ENCODE data around the gene SAFB2. TPM values are rescaled to one million over a fixed set of nuclear protein-coding genes. Genes with fewer than 3 reads are reported as not detected.

SAFB2 gene
- total and polyA plus RNA-seq, 2 donors (not counting 1 experiment from before 2014, with no cell fraction given), result 76.5 to 242 TPM

DNA sequence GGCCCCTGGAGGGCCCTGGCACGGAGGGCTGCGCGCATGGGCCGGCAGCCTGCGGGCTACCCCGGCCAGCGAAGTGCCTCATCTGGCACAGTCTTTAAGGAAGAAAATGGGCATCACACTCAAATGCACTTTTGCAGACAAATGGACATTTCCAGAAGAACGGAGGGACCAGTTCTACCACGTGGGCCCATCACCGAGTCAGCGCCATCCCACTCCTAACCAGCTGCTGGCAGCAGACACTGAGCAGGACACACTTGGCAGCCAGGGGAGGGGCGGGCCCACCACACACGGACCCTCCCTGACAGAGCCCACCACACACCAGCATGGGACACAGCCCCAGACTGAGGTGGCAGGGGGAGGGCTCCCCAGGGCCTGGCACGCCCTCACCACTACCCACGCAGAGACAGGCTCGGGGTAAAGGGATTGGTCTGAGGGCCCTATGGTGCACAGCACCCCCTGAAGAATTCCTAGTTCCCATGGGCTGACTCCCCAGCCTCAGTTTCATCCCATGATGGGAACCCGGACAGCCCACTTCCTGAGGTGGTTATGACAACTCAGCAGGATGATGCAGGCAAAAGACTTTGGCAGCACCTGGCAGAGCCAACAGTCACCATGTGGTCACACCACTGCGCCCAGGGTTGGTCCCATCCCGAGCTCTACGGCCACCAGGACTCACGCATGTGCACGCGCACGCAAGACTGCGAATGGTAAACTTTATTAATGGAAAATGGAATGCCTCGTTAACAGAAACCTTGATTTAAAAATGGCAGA, 36.1 kb downstream of the SAFB2 start:
- no peaks in the 10 kb centered on the region for H3K9me3 ChIP-seq (ENCODE audit: control extremely low read depth in 1 of 3, control insufficient read depth in 2 of 3, insufficient read depth in 1 of 3, low read length in 2 of 3)
- no peak overlapping the region for H3K27ac Mint-ChIP-seq
- no peak for ATAC-seq (ENCODE audit: low read depth)
- H4K20me1 ChIP-seq (ENCODE audit: control insufficient read depth, insufficient read depth, low read length, poor library complexity, severe bottlenecking), result peaks cover 59% of the 10 kb centered on the region
- H3K4me2 ChIP-seq (replicated peaks; ENCODE audit: low read depth, low read length, poor library complexity, severe bottlenecking), result peak overlapping the region; percentile 34
- H3K79me2 ChIP-seq (ENCODE audit: control insufficient read depth, insufficient read depth, low read length), result peaks cover 8% of the 10 kb centered on the region
- H3K4me1 ChIP-seq (ENCODE audit: control insufficient read depth in 2 of 2, insufficient read depth in 2 of 2, low read length in 2 of 2), result peaks cover 10 to 13% of the 10 kb centered on the region in 2 donors
- H3K27me3 ChIP-seq (replicated peaks in 1 of 4; ENCODE audit: control extremely low read depth in 1 of 4, control insufficient read depth in 3 of 4, insufficient read depth in 4 of 4, low read length in 3 of 4), result no peaks in the 10 kb centered on the region
- ChIA-PET CTCF (interaction anchor here (1.0 kb wide), 1 partner anchor 8 kb away, joined by 4 read pairs; no protein-coding TSS in a partner anchor), POLR2A (interaction anchor here (0.6 to 0.7 kb wide), 2 partner anchors 649 to 715 kb away, joined by 4 read pairs; no protein-coding TSS in a partner anchor)
- H3K4me3 Mint-ChIP-seq, result no peak overlapping the region
- peaks cover 0 to 59% of the 10 kb centered on the region in 2 experiments for H3K36me3 ChIP-seq (replicated peaks in 1 of 2; ENCODE audit: control extremely low read depth in 1 of 2, control insufficient read depth in 1 of 2, extremely low read depth in 1 of 2, insufficient read depth in 2 of 2, low read length in 1 of 2)
- H3K9ac ChIP-seq (ENCODE audit: low read length), result no peak overlapping the region
- H3K27me3 Mint-ChIP-seq, result no peaks in the 10 kb centered on the region
- WGBS (ENCODE audit: insufficient coverage), result 64% methylated on average over 16 of the region's 26 CpGs
- DNase-seq, result no peak
- intact Hi-C loops (cut with micrococcal nuclease), result no loop called here
- no peaks in the 10 kb centered on the region for H3K9me3 Mint-ChIP-seq (ENCODE audit: insufficient read depth)
- no peak overlapping the region for H3K4me3 ChIP-seq (ENCODE audit: control extremely low read depth in 1 of 5, extremely low read depth in 1 of 5, insufficient read depth in 1 of 5, low read depth in 2 of 5, low read length in 4 of 5)
- no peak overlapping the region for H2AFZ ChIP-seq (ENCODE audit: insufficient read depth, low read depth, low read length, poor library complexity, severe bottlenecking)
- TF ChIP-seq, protein P1, sequence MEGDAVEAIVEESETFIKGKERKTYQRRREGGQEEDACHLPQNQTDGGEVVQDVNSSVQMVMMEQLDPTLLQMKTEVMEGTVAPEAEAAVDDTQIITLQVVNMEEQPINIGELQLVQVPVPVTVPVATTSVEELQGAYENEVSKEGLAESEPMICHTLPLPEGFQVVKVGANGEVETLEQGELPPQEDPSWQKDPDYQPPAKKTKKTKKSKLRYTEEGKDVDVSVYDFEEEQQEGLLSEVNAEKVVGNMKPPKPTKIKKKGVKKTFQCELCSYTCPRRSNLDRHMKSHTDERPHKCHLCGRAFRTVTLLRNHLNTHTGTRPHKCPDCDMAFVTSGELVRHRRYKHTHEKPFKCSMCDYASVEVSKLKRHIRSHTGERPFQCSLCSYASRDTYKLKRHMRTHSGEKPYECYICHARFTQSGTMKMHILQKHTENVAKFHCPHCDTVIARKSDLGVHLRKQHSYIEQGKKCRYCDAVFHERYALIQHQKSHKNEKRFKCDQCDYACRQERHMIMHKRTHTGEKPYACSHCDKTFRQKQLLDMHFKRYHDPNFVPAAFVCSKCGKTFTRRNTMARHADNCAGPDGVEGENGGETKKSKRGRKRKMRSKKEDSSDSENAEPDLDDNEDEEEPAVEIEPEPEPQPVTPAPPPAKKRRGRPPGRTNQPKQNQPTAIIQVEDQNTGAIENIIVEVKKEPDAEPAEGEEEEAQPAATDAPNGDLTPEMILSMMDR (IDR thresholded peaks at IDR 0.05), result no peak
- TF ChIP-seq EZH2 (IDR thresholded peaks at IDR 0.05; ENCODE audit: borderline replicate concordance, insufficient read depth, low read depth, low read length, poor library complexity, severe bottlenecking), result no peak
- peaks cover 10% of the 10 kb centered on the region for H3K4me1 Mint-ChIP-seq
- H3K27ac ChIP-seq (ENCODE audit: low read length in 2 of 2), result peak overlapping the region in 1 of 2 donors; percentile 30

Data from B cell (primary cell).